Measurements from ENCODE around the gene ENOX1.

GRCh38 chr13:43484432-43485225, 302.1 kb downstream of the ENOX1 start:
- TF ChIP-seq POLR2A (IDR thresholded peaks at IDR 0.05) (no peak), CTCF (IDR thresholded peaks at IDR 0.05) (no peak)
